ENCODE data around the gene APOL5.

- no peak for TF ChIP-seq POLR2A (IDR thresholded peaks at IDR 0.05)
- TF ChIP-seq, protein P1, sequence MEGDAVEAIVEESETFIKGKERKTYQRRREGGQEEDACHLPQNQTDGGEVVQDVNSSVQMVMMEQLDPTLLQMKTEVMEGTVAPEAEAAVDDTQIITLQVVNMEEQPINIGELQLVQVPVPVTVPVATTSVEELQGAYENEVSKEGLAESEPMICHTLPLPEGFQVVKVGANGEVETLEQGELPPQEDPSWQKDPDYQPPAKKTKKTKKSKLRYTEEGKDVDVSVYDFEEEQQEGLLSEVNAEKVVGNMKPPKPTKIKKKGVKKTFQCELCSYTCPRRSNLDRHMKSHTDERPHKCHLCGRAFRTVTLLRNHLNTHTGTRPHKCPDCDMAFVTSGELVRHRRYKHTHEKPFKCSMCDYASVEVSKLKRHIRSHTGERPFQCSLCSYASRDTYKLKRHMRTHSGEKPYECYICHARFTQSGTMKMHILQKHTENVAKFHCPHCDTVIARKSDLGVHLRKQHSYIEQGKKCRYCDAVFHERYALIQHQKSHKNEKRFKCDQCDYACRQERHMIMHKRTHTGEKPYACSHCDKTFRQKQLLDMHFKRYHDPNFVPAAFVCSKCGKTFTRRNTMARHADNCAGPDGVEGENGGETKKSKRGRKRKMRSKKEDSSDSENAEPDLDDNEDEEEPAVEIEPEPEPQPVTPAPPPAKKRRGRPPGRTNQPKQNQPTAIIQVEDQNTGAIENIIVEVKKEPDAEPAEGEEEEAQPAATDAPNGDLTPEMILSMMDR (IDR thresholded peaks at IDR 0.05) = no peak
Observed at GRCh38 chr22:35739931-35740380, 22.3 kb downstream of the APOL5 start.

All from upper lobe of left lung (tissue), 4 donors.